HG02981 (cell line): ENCODE data around the gene SYNJ2.
A peak's percentile ranks its signal among the peaks of the same experiment; 100 is the strongest.

Source experiments
- ATAC-seq: cut with Tn5 transposase; IDR thresholded peaks from one replicate; pipeline ENCODE4 v1.9.1; 2021; ENCODE audit warnings: mild to moderate bottlenecking, moderate library complexity; ENCODE audit not compliant: unreplicated experiment

Gene SYNJ2

DNA sequence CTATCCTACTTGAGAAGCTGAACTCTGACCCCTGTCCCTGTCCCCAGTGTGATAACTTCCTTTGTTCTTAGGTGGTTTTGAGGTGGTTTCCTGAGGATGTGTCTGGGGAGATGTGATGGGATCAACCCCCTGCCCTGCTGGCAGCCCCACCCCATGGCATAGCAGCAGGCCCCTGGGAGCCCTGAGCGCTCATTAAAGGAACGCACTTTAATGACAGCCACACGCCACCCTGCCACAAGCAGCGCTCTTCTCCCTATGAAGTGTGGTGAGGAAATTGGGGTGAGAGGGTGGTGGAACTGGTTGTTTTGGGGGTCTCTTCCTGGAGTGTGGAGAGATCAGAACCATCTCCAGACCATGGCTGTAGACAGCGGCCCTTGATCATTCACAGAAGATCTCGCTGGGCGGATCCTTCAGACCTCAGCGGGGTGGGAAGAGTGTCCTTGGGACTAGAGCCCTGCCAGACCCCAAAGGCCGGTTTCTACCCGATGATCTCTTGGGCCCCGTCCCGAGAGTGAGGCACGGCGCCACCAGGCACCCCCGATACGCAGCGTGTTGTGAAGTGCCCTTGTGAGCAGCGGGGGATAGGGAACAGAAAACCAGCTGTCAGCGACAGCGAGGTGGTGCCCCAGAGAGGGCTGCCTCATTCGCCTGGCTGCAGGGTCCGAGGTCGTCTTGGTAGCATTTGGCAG lies 45.4 kb downstream of the SYNJ2 start:
- ATAC-seq: no peak

GRCh38 chr6:158027590-158028285 lies 46.1 kb downstream of the SYNJ2 start:
- no peak for ATAC-seq

DNA sequence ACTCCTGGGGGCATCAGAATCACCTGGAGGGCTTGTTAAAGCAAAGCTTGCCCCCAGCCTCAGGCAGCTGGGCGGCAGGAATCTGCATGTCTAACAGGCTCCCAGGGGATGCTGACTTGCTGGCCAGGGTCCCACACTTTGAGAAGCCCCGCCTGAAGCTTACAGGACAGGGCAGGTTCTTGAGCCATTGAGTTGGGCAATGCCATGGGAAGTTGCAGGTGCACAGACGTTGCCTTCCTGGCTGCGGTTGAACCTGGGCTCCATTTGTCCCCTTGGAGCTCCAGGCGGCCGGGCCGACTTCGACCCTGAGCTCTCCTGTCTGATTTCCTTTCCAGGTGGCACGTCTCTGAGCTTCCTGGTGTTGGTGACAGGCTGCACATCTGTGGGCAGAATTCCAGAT lies 46.8 kb downstream of the SYNJ2 start:
- ATAC-seq: no peak

- ATAC-seq: no peak
Measured at GRCh38 chr6:158028876-158029275, 47.2 kb downstream of the SYNJ2 start.

DNA sequence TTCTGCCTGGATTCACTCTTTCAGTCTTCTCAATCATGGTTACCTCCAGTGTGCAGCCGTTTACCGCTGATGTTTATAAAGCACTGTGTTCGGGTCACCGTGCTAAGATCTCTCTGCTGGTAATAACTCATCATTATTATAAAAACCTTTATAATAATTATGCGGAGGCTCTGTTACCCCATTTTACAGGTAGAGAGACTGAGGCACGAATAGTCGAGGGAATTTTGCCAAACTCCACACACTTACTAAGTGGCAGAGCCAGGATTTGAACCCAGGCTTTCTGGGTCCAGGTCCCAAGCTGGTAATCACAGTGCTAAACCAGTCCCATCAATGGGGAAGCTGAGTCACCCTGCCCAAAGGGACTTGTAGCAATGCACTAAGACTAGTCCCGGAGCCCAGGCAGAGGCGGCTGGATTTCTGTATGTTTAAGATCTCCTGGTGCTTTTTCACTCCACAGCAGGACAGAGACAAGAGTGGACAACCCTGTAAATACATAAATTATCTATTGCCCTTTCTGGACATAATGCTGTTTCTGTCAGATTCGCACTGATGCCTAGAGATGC lies 48.1 kb downstream of the SYNJ2 start:
- no peak for ATAC-seq

DNA sequence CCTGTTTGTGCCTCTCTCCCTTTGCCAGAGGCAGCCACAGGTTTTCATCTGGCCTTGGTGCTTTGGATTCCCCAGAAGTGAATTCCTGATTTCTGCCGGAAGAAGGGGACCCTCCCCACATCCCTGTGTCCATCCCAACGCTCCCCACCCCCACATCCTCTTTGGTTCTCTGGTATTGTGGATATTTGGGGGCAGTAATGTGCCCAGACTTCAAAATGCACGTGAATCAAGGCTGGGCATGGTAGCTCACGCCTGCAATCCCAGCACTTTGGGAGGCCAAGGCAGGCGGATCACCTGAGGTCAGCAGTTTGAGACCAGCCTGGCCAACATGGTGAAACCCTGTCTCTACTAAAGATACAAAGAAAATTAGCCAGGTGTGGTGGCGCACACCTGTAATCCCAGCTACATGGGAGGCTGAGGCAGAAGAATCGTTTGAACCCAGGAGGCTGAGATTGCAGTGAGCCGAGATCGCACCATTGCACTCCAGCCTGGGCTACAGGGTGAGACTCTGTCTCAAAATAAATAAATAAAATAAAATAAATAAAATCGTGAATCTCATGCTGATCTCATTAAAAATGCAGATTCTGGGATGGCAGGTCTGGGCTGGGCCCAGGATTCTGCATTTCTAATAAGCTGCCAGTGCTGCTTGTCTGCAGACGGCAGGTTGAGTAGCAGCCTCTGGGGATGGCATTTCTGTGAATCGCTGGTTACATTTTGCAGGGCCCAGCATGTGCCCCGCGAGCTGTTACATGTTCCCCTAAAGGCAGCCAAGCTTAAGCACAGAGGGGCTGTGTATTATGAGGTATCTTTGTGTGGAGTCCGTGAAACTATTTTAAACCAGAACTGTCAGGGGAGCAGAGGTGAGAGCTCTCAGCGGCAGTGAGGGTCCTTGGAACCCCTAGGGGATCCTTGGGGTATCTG lies 49.0 kb downstream of the SYNJ2 start:
- ATAC-seq: no peak

GRCh38 chr6:158031381-158032353 lies 50.0 kb downstream of the SYNJ2 start:
- peak; percentile 53 for ATAC-seq

DNA sequence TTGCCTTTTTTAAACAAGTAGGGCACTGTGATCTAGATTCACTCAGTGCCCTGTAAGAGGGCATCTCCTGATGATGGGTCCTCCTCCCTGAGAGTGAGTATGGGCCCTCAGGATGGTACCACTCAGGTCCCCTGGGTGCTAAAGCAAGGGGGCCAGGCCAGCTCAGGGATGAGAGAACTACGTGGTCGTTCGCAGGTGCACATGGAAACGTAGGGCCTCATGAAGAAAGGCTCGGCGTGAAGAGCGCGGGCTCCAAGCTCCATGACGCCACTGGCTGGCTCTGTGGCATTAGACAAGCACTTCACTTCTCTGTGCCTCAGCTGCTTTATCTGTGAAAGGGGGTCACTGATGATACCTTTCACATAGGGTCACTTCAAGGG lies 50.7 kb downstream of the SYNJ2 start:
- ATAC-seq: no peak

DNA sequence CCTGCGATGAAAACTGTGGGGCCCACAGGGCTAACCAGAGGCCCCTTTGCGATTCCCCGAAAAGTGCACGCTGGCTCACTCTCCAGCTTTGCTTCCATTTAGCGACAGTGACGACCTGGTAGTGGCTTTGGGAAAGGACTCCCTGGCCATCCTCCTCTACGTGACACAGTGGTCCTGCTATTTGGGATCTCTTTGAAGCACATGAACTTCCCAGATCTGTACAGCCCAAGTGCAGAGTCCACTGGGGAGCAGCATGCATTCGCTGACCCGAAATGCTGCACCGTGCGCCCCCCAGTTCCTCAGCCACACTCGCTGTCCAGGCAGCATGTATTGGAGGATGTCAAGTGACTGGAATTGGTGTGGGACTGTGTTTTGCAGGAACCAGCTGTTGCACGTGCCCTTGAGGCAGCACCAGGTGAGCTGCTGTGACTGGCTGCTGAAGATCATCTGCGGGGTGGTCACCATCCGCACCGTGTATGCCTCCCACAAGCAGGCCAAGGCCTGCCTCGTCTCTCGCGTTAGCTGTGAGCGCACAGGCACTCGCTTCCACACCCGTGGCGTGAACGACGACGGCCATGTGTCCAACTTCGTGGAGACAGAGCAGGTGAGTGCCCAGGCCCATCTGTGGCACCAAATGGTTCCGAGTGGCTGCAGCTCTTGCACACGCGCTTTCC lies 51.6 kb downstream of the SYNJ2 start:
- no peak for ATAC-seq

GRCh38 chr6:158033751-158034702 lies 52.4 kb downstream of the SYNJ2 start:
- no peak for ATAC-seq

- no peak for ATAC-seq
Measured at GRCh38 chr6:158036261-158036660, 54.6 kb downstream of the SYNJ2 start.

DNA sequence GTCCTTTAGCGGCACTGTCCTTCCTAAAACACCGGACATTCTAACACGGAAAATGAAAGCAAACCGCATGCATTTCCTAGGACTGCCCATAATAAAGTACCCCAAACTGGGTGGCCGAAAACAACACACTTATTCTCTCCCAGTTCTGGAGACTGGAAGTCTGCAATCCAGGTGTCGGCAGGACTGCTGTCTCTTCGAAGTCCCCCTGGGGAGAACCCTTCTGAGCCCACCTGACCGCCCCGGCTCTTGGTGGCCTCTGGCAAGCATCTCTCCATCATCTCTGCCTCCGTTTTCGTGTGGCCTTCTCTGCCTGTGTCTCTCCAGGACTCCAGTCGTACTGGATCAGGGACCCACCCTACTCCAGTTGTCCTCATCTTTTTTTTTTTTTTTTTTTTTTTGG lies 55.4 kb downstream of the SYNJ2 start:
- no peak for ATAC-seq

DNA sequence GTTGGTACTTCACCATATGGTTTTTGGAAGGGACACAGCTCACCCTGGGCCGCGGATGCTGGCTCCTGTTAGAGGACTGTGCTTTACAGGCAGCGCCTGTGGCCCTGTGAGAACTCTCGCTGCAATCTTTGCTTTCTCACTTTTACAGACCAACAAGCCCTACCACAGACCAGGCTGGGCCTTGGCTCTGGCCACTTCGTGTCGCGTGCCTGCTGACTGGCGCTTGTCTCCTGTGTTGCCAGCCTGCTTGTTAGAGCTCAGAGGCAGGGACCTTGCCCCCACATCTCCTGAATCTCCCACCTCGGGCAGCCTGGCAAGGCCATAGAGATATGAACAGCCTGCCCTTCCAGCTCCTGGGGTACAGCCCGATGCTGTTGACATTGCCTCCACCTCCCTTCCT lies 56.1 kb downstream of the SYNJ2 start:
- no peak for ATAC-seq

DNA sequence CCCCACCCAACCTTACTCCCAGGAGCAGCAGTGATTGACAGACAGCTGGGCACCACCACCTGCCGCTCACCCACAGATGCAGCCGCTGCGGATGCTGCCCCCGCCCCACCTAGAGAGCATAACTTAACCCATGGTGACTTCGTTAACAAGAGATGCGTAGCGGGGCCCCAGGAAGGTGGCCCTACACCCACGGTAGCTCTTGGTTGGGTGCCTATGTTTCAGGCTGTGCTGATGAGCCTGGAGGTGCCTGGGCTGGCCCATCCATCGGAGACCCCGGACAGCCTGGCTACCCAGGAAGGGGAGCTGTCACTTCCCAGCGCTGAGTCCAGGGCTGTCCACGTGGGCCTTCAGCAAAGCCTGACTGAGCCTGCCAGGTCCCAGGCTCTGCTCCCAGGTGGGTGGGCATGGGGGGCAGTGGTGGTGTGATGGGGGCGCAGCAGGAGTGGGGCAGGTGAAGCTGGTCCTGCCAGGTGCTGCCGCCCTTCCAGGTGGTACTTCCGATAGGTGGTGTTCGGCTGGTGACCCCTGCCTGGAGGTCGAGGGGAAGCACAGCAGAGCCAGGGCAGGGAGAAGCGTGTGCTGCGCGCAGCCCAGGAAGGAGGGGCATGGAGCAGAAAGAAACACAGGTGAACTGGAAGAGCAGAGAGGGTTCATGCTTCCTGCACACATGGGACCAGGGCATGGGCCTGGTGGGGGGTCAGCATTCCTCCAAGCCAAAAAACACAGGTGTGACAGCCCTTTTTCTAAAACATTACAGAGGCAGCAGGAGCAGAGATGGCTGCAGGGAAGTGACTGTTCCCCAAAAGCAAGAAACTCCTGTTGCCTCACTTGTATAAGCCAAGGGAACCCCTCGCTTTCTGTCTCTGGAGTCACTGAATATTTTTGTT lies 56.9 kb downstream of the SYNJ2 start:
- no peak for ATAC-seq

- no peak for ATAC-seq
Measured at GRCh38 chr6:158039178-158039557, 57.5 kb downstream of the SYNJ2 start.

- no peak for ATAC-seq
Measured at GRCh38 chr6:158039571-158040050, 57.9 kb downstream of the SYNJ2 start.

DNA sequence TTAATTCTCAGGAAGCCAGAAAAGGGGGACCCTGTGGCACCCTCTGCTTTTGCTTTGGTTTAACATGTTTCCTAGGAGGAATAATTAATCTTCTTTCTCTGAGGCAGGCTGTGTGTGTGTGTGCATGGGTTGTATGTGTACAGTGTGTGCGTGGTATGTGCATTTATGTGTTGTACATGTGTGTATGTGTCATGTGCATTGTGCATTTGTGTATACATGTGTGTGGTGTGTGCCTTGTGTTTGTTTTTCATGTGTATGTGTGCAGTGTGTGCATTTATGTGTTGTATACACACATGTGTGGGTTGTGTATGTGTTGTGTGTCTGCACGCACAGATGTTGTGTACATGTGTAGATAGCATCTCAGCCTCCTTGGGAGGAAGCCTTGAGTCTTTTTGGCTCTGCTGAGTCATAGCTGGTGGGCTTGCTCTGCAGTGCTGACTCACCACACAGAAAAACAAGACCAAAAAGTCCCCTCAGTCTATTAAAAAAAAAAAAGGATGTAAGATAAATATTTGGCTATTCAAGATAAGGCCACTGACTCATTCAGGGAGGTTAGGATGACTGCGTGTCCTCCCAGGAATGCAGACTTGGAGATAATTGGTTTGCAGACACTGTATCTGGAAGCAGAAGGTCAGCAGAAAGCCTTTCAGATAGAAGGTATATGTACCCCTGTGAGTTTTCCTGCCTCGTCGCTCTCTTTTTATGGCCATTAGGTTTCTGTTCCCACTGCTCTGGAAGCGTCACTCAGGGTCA lies 58.6 kb downstream of the SYNJ2 start:
- ATAC-seq: peak; percentile 76
